ENCODE data around the gene ZSCAN25. TPM values are rescaled to one million over a fixed set of nuclear protein-coding genes. Genes with fewer than 3 reads are reported as not detected.

ZSCAN25 gene
- 9.6 and 20.0 TPM in 2 replicates for total RNA-seq

GRCh38 chr7:99616359-99617191 is at the start of gene ZSCAN25:
ZSCAN25 (plus strand) TSS chr7:99616946; CDS start chr7:99619607, 2,661 bp downstream.

DNA sequence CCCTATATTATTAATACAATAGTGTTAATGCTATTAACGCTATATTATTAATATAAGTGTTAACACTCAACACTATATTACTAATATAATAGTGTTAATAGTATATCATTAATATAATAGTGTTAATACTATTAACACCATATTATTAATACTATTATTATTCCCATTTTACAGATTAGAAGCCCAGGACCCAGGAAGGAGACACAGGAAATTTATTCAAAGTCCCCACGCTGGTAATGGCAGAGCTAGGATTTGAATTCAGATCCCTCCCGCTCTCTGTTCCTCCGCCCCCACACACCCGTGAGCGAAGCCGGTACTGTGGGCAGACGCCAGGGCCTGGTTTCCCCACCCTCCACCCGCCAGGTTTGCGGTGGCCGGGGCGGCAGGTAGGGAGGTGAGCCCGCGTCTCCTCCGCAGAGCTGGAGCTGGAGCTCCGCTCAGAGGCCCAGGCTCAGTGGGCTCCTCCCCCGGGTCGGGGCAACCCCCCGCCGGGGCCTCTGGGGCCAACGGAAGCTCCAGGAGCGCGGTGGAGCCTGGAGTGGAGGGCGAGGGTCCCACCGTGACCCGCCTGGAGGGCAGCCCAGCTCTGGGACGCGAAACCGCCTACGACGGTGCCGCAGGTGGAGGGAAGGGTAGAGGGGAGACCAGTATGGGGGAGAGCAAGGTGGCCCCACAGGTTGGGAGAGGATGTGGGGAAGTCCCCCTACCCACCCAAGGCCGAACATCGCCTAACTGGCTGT is 18.8 kb upstream of the ZSCAN25 start, which contains the start of gene TMEM225B:
Gene TMEM225B (plus strand): TSS at position 506 of the 740 bp plus-strand sequence. CDS start 6,122 bp downstream, outside the sequence.

GRCh38 chr7:99679400-99680191 is 62.9 kb downstream of the ZSCAN25 start, which contains the start of gene CYP3A5:
CYP3A5 (minus strand) TSS chr7:99679996; CDS start chr7:99679896, 100 bp downstream.

Other genes with a start within 250 kb of the ZSCAN25 start
- gene ARPC1B, start 242.2 kb upstream of the ZSCAN25 start, total RNA-seq: 488 and 710 TPM in 2 replicates
- gene PDAP1, start 208.3 kb upstream of the ZSCAN25 start, total RNA-seq: 23.6 and 39.7 TPM in 2 replicates
- 76.2 and 103 TPM in 2 replicates for gene BUD31, start 208.0 kb upstream of the ZSCAN25 start, total RNA-seq
- 3.6 and 5.8 TPM in 2 replicates for gene PTCD1, start 178.1 kb upstream of the ZSCAN25 start, total RNA-seq
- 21.9 and 24.7 TPM in 2 replicates for gene CPSF4, start 178.0 kb upstream of the ZSCAN25 start, total RNA-seq
- 186 and 383 TPM in 2 replicates for gene ATP5MF, start 150.8 kb upstream of the ZSCAN25 start, total RNA-seq
- gene ZNF789, start 144.1 kb upstream of the ZSCAN25 start, total RNA-seq: 4.2 and 6.9 TPM in 2 replicates
- 24.3 and 25.0 TPM in 2 replicates for gene ZNF394, start 116.7 kb upstream of the ZSCAN25 start, total RNA-seq
- gene ZKSCAN5, start 112.3 kb upstream of the ZSCAN25 start, total RNA-seq: 8.1 and 12.1 TPM in 2 replicates
- 2.9 and 4.8 TPM in 2 replicates for gene FAM200A, start 64.8 kb upstream of the ZSCAN25 start, total RNA-seq
- gene ZNF655, start 58.3 kb upstream of the ZSCAN25 start, total RNA-seq: 8.9 and 9.5 TPM in 2 replicates
- not detected in 2 replicates for gene TMEM225B, start 18.7 kb upstream of the ZSCAN25 start, total RNA-seq
- gene CYP3A5, start 63.0 kb downstream of the ZSCAN25 start, total RNA-seq: not detected in 2 replicates
- not detected in 2 replicates for gene CYP3A7, start 118.2 kb downstream of the ZSCAN25 start, total RNA-seq
- not detected in 2 replicates for gene CYP3A4, start 167.2 kb downstream of the ZSCAN25 start, total RNA-seq
- gene CYP3A43, start 211.1 kb downstream of the ZSCAN25 start, total RNA-seq: not detected in 2 replicates

All from bladder microvascular endothelial cell (primary cell).